ENCODE measurements around the gene TMEM219. TPM values are rescaled to one million over a fixed set of nuclear protein-coding genes. Genes with fewer than 3 reads are reported as not detected.

TMEM219 gene
- total RNA-seq, 3 donors from 2014 or later (not counting 1 experiment from before 2014, with no cell fraction given), result 50.2 to 69.5 (median 50.8) TPM

DNA sequence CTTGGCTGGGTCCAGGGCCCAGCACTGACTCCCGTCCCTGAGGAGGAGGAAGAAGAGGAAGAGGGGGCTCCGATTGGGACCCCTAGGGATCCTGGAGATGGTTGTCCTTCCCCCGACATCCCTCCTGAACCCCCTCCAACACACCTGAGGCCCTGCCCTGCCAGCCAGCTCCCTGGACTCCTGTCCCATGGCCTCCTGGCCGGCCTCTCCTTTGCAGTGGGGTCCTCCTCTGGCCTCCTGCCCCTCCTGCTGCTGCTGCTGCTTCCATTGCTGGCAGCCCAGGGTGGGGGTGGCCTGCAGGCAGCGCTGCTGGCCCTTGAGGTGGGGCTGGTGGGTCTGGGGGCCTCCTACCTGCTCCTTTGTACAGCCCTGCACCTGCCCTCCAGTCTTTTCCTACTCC lies 25.1 kb downstream of the TMEM219 start:
- Histone ChIP-seq H3K27ac (ENCODE audit: low read length) (no peak overlapping the region), H3K4me3 (ENCODE audit: low read length) (no peak overlapping the region), H3K27me3 (ENCODE audit: control insufficient read depth, insufficient read depth, low read length) (no peaks in the 10 kb centered on the region), H3K9me3 (ENCODE audit: control insufficient read depth, insufficient read depth, low read length) (no peaks in the 10 kb centered on the region), H3K36me3 (ENCODE audit: control insufficient read depth, insufficient read depth, low read length) (peaks cover 85% of the 10 kb centered on the region), H3K4me1 (ENCODE audit: control insufficient read depth, insufficient read depth, low read length) (no peaks in the 10 kb centered on the region)
- Mint-ChIP-seq H3K36me3 (no peaks in the 10 kb centered on the region), H3K4me1 (peaks cover 0 to 11% of the 10 kb centered on the region in 2 donors), H3K27me3 (ENCODE audit: low read depth in 2 of 2) (no peaks in the 10 kb centered on the region), H3K9me3 (no peaks in the 10 kb centered on the region), H3K27ac (peak overlapping the region in 1 of 2 donors; percentile 29), H3K4me3 (no peak overlapping the region)
- ATAC-seq, result no peak
- TF ChIP-seq, protein P1, sequence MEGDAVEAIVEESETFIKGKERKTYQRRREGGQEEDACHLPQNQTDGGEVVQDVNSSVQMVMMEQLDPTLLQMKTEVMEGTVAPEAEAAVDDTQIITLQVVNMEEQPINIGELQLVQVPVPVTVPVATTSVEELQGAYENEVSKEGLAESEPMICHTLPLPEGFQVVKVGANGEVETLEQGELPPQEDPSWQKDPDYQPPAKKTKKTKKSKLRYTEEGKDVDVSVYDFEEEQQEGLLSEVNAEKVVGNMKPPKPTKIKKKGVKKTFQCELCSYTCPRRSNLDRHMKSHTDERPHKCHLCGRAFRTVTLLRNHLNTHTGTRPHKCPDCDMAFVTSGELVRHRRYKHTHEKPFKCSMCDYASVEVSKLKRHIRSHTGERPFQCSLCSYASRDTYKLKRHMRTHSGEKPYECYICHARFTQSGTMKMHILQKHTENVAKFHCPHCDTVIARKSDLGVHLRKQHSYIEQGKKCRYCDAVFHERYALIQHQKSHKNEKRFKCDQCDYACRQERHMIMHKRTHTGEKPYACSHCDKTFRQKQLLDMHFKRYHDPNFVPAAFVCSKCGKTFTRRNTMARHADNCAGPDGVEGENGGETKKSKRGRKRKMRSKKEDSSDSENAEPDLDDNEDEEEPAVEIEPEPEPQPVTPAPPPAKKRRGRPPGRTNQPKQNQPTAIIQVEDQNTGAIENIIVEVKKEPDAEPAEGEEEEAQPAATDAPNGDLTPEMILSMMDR (IDR thresholded peaks at IDR 0.05), result no peak
- DNase-seq, result no peak
- intact Hi-C loops (cut with micrococcal nuclease), result no loop called here
- whole genome bisulfite sequencing (ENCODE audit: insufficient coverage), result 95% methylated on average over 4 of the region's 5 CpGs

DNA sequence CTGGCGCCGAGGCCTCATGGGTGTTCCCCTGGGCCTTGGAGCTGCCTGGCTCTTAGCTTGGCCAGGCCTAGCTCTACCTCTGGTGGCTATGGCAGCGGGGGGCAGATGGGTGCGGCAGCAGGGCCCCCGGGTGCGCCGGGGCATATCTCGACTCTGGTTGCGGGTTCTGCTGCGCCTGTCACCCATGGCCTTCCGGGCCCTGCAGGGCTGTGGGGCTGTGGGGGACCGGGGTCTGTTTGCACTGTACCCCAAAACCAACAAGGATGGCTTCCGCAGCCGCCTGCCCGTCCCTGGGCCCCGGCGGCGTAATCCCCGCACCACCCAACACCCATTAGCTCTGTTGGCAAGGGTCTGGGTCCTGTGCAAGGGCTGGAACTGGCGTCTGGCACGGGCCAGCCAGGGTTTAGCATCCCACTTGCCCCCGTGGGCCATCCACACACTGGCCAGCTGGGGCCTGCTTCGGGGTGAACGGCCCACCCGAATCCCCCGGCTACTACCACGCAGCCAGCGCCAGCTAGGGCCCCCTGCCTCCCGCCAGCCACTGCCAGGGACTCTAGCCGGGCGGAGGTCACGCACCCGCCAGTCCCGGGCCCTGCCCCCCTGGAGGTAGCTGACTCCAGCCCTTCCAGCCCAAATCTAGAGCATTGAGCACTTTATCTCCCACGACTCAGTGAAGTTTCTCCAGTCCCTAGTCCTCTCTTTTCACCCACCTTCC lies 25.6 kb downstream of the TMEM219 start:
- Histone ChIP-seq H3K4me3 (ENCODE audit: low read length) (no peak overlapping the region), H3K27ac (ENCODE audit: low read length) (no peak overlapping the region), H3K4me1 (ENCODE audit: control insufficient read depth, insufficient read depth, low read length) (no peaks in the 10 kb centered on the region), H3K9me3 (ENCODE audit: control insufficient read depth, insufficient read depth, low read length) (no peaks in the 10 kb centered on the region), H3K36me3 (ENCODE audit: control insufficient read depth, insufficient read depth, low read length) (peaks cover 79% of the 10 kb centered on the region), H3K27me3 (ENCODE audit: control insufficient read depth, insufficient read depth, low read length) (no peaks in the 10 kb centered on the region)
- DNase-seq (no peak), ATAC-seq (no peak)
- Mint-ChIP-seq H3K4me3 (no peak overlapping the region), H3K27ac (peak overlapping the region in 1 of 2 donors; percentile 15), H3K4me1 (peaks cover 0 to 11% of the 10 kb centered on the region in 2 donors), H3K9me3 (no peaks in the 10 kb centered on the region), H3K27me3 (ENCODE audit: low read depth in 2 of 2) (no peaks in the 10 kb centered on the region), H3K36me3 (no peaks in the 10 kb centered on the region)
- intact Hi-C loops (cut with micrococcal nuclease), result no loop called here
- WGBS (ENCODE audit: insufficient coverage), result 97% methylated on average over 35 of the region's 35 CpGs
- TF ChIP-seq, protein P1 (IDR thresholded peaks at IDR 0.05), result no peak

DNA sequence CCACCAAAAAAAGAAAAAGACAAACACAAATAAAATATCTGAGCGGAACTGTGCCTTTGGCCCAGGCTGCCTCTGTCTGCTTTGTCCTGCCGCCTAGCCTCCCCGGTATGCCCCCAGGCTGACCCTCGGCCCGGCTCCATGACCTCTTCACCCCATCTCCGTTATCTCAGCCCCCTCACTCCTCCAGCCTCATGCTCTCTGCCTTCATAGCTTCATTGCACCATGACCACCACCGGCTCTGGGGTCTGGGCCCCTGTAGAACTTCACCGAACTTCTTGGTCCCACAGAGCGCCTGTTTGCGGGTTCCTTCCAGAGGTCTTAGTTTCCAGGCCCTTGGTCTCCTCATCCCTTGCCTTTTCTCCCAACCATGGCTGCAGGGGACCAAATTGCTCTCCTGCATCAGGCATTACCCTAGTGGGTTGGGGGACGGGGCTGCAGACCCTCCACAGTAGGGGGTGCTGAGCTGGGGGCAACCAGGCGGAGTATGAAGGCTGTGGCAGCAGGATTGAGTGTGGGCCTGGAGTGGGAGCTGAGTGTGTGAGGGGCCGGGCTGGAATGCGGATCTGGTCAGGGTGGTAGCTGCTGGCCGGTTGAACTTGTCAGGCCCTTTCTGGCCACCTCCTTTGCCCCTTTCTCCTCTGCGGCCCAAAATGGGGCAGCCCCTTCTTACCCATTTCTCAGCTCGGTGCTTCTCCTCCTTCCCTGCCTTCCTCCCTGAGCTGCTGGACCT lies 26.6 kb downstream of the TMEM219 start:
- H3K27me3 ChIP-seq (ENCODE audit: control insufficient read depth, insufficient read depth, low read length), result no peaks in the 10 kb centered on the region
- Mint-ChIP-seq H3K9me3 (no peaks in the 10 kb centered on the region), H3K4me3 (no peak overlapping the region), H3K27me3 (ENCODE audit: low read depth in 2 of 2) (no peaks in the 10 kb centered on the region), H3K4me1 (peaks cover 0 to 11% of the 10 kb centered on the region in 2 donors), H3K27ac (peak overlapping the region in 1 of 2 donors; percentile 15), H3K36me3 (no peaks in the 10 kb centered on the region)
- H3K27ac ChIP-seq (ENCODE audit: low read length), result no peak overlapping the region
- H3K9me3 ChIP-seq (ENCODE audit: control insufficient read depth, insufficient read depth, low read length), result no peaks in the 10 kb centered on the region
- intact Hi-C loops (cut with micrococcal nuclease), result no loop called here
- DNase-seq (no peak), ATAC-seq (no peak)
- H3K36me3 ChIP-seq (ENCODE audit: control insufficient read depth, insufficient read depth, low read length), result peaks cover 69% of the 10 kb centered on the region
- TF ChIP-seq, protein P1 (IDR thresholded peaks at IDR 0.05), result no peak
- 98% methylated on average over 17 of the region's 17 CpGs for WGBS (ENCODE audit: insufficient coverage)
- H3K4me1 ChIP-seq (ENCODE audit: control insufficient read depth, insufficient read depth, low read length), result no peaks in the 10 kb centered on the region
- H3K4me3 ChIP-seq (ENCODE audit: low read length), result no peak overlapping the region

All from natural killer cell (primary cell).